ENCODE results near the gene MTERF4. TPM values are rescaled to one million over a fixed set of nuclear protein-coding genes. Genes with fewer than 3 reads are reported as not detected.

MTERF4 gene
- total and polyA plus RNA-seq, 2 of the 8 experiments (the other 6 are each of a cell fraction or from before 2014, with no cell fraction given), result 25.9 to 28.5 TPM

- no peak overlapping the region for H3K9ac ChIP-seq (replicated peaks in 1 of 4; ENCODE audit: extremely low read depth in 1 of 4, low read depth in 3 of 4, low read length in 3 of 4)
- H3K4ac ChIP-seq (replicated peaks; ENCODE audit: insufficient read length, low read depth, low read length), result no peak overlapping the region
- H3K4me2 ChIP-seq (ENCODE audit: insufficient read depth in 1 of 2, low read depth in 2 of 2, low read length in 2 of 2), result no peak overlapping the region
- H2AFZ ChIP-seq (ENCODE audit: low read length), result no peak overlapping the region
- no peak overlapping the region for H4K91ac ChIP-seq (replicated peaks; ENCODE audit: insufficient read length, low read length)
- H3K18ac ChIP-seq (ENCODE audit: extremely low read depth, low read length), result no peak overlapping the region
- H3K14ac ChIP-seq (ENCODE audit: insufficient read length), result no peak overlapping the region
- POLR2A ChIA-PET (ENCODE audit: partially characterized antibody), result no interaction called here
- H3K9me3 ChIP-seq (ENCODE audit: insufficient read depth in 2 of 2, low read depth in 1 of 2, low read length in 1 of 2), result no peaks in the 10 kb centered on the region
- WGBS, 2 experiments (ENCODE audit: extremely low coverage in 1 of 2, insufficient coverage in 1 of 2, insufficient read length in 1 of 2, insufficient replicate concordance in 2 of 2, low coverage in 1 of 2, low lambda C conversion rate in 2 of 2, missing lambda C conversion rate in 1 of 2), result 97% methylated on average over 7 of the region's 7 CpGs; no CpG with 5 or more reads in 1 of the 2 experiments
- no peak overlapping the region for H3K23ac ChIP-seq (ENCODE audit: insufficient read length)
- CTCF ChIA-PET (ENCODE audit: partially characterized antibody), result no interaction called here
- no peak overlapping the region for H2BK15ac ChIP-seq (ENCODE audit: low read length)
- TF ChIP-seq RFX5 (IDR thresholded peaks at IDR 0.05; ENCODE audit: borderline replicate concordance, low read depth, low read length) (no peak), SIN3A (conservative IDR thresholded peaks at IDR 0.05 in 1 of 2, IDR thresholded peaks at IDR 0.05 in 1 of 2; ENCODE audit: low read depth in 1 of 2, low read length in 2 of 2) (no peak), CBX5 (IDR thresholded peaks at IDR 0.05; ENCODE audit: low read depth, low read length) (no peak), CHD1 (IDR thresholded peaks at IDR 0.05; ENCODE audit: low read depth, low read length) (no peak), POU5F1 (IDR thresholded peaks at IDR 0.05; ENCODE audit: low read depth, low read length) (no peak), BCL11A (IDR thresholded peaks at IDR 0.05; ENCODE audit: low read depth in 2 of 2, low read length in 2 of 2) (no peak), RBBP5 (IDR thresholded peaks at IDR 0.05; ENCODE audit: borderline replicate concordance, low read depth, low read length) (no peak), ATF2 (IDR thresholded peaks at IDR 0.05; ENCODE audit: low read length) (no peak), TEAD4 (IDR thresholded peaks at IDR 0.05; ENCODE audit: low read depth, low read length) (no peak), CHD2 (IDR thresholded peaks at IDR 0.05; ENCODE audit: low read length) (no peak), TAF1 (IDR thresholded peaks at IDR 0.05; ENCODE audit: low read depth, low read length) (no peak), SP1 (IDR thresholded peaks at IDR 0.05; ENCODE audit: low read depth, low read length) (no peak), ASH2L (IDR thresholded peaks at IDR 0.05; ENCODE audit: low read length) (no peak)
- H3K79me2 ChIP-seq (ENCODE audit: control insufficient read depth in 1 of 2, insufficient read depth in 2 of 2, low read length in 2 of 2), result no peaks in the 10 kb centered on the region
- no peak overlapping the region for H4K5ac ChIP-seq (ENCODE audit: insufficient read length, low read depth, low read length)
- no peak for DNase-seq (ENCODE audit: low read depth in 1 of 2, low spot score in 2 of 2)
- H3K27me3 ChIP-seq (replicated peaks in 1 of 4; ENCODE audit: control insufficient read depth in 3 of 4, extremely low read depth in 1 of 4, insufficient read depth in 3 of 4, low read length in 3 of 4), result no peaks in the 10 kb centered on the region
- no peak overlapping the region for H2BK120ac ChIP-seq (replicated peaks; ENCODE audit: low read depth, low read length)
- no peak overlapping the region for H2BK12ac ChIP-seq (ENCODE audit: low read depth, low read length)
- H3K23me2 ChIP-seq (ENCODE audit: low read depth, low read length), result no peaks in the 10 kb centered on the region
- peaks cover 0 to 2% of the 10 kb centered on the region in 2 experiments for H4K20me1 ChIP-seq (replicated peaks in 1 of 2; ENCODE audit: control insufficient read depth in 1 of 2, insufficient read depth in 2 of 2, low read length in 2 of 2)
- H3K27ac ChIP-seq (ENCODE audit: low read depth, low read length), result no peak overlapping the region
- no peak overlapping the region for H2BK20ac ChIP-seq (ENCODE audit: low read length)
- H3K4me1 ChIP-seq (replicated peaks in 1 of 4; ENCODE audit: control insufficient read depth in 3 of 4, insufficient read depth in 4 of 4, low read length in 3 of 4), result no peaks in the 10 kb centered on the region
- H3K4me3 ChIP-seq (ENCODE audit: extremely low read depth in 1 of 4, insufficient read depth in 2 of 4, low read depth in 3 of 4, low read length in 4 of 4), result no peak overlapping the region
- H3K56ac ChIP-seq (replicated peaks; ENCODE audit: insufficient read length, low read depth, low read length), result no peak overlapping the region
- H3K79me1 ChIP-seq (ENCODE audit: low read depth, low read length), result no peaks in the 10 kb centered on the region; the same call in 1 of the 2 replicates
- no peak overlapping the region for H4K8ac ChIP-seq (ENCODE audit: extremely low read depth, insufficient read depth, low read length)
- H2BK5ac ChIP-seq (ENCODE audit: low read depth, low read length), result no peak overlapping the region
- no peak overlapping the region for H2AK5ac ChIP-seq (ENCODE audit: low read depth, low read length)
- no peak for FAIRE-seq
- peaks cover 1 to 19% (median 14%) of the 10 kb centered on the region in 4 experiments; a peak in 5 of 8 replicates for H3K36me3 ChIP-seq (ENCODE audit: control insufficient read depth in 2 of 4, insufficient read depth in 4 of 4, low read length in 3 of 4)
Observed at GRCh38 chr2:241131531-241131930, 29.4 kb upstream of the MTERF4 start.

All from H1 (cell line).